Fibroblast of skin of right biceps (primary cell): ENCODE results near the gene ARRB1.

ENCODE experiments used
- DNase-seq: peaks from one replicate; pipeline ENCODE4 v3.0.0-alpha.2; 2013

ARRB1 gene

GRCh38 chr11:75272391-75272790, 79.1 kb downstream of the ARRB1 start:
- DNase-seq = no peak

- DNase-seq = no peak
Measured at GRCh38 chr11:75271730-75272129, 79.7 kb downstream of the ARRB1 start.

GRCh38 chr11:75270896-75271418, 80.5 kb downstream of the ARRB1 start:
- no peak for DNase-seq

GRCh38 chr11:75269896-75270295, 81.6 kb downstream of the ARRB1 start:
- DNase-seq = no peak

GRCh38 chr11:75269367-75269660, 82.1 kb downstream of the ARRB1 start:
- DNase-seq = no peak

GRCh38 chr11:75268626-75269366, 82.7 kb downstream of the ARRB1 start:
- no peak for DNase-seq

DNA sequence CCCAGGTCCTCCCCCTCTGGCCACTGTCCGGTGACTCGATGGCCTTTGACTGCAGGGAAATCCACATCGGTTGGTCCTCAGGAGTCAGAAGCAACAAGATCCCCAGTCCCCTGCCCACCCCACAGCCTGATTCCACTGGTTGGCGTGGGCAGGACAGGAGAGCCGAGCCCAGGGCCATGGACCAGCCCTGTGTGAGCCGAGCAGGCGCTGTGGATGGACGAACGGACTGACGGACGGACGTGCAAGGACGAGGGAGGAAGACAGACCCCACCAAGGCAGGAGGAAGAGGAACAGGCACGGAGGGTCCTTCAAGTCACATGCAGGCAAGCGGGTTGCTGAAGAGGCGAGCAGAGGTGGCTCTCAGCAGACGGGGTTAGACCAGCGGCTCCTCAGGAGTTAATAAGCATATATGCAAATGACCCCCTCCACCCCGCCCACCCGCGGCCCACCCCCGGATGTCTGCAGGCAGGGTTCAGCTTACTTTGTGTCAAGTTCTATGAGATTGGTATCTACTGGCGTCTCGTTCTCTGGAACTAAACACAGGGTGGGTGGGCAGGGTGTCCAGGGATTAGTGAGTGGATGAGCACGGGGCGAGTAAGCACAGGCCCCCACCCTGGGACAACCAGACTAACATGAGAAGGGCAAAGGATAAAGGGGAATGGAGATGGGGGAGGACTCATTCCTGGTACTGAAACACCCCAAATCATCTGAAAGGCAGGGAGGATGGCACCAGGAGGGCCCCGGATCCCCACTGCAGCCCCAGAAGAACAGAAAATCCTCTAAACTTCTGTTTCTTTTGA, 84.1 kb downstream of the ARRB1 start:
- no peak for DNase-seq

DNA sequence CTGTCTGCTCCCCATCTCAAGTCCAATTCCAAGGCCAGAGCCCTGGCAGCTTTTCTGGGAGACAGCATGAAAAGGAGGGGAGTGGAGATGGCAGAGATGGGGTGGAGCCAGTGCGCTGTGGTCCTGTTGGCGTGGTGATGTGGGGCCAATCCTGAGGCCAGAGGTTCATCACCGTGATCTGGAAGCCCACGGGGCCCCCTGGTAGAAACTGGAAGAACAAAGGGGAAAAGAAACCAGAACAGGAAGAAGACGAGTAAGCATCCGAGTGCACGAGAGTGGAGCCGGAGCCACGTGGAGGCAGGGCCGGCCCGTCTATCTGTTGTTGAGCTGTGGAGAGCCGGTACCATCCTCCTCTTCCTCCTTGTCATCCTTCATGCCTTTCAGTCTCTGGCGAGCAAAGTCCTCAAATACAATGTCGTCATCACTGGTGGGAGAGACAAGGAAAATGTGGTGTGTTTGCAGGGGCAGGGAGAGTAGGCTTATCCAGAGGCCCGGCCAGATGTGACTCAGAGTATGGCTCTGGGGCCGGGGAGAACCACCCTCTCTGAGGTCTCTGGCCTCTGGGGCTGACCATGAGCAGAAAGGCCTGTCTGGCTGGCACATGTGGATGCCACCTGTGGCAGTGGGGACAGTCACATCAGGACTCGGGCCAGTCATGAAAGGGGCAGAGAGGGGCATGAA, 85.5 kb downstream of the ARRB1 start:
- no peak for DNase-seq

- no peak for DNase-seq
Measured at GRCh38 chr11:75264971-75265370, 86.5 kb downstream of the ARRB1 start.

GRCh38 chr11:75264356-75264755, 87.1 kb downstream of the ARRB1 start:
- no peak for DNase-seq

DNA sequence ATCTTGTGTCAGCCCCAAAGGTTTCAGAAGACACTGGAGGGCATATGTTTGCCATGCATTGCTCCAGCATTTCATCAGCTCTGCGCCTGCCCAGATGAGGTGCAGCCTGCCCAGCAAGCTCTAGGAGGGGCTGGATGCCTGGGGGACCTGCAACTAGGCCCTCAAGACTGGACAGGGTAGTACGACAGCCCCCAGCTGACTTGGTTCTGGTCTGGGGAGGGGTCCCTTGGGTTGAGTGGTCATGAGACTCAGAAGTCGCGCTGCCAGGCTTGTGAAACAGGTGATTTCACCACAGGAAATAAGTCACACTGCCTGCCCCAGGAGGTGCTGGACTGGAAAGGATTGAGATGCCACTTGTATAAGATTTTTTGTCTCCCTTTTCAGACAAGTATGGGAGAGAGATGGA, 87.5 kb downstream of the ARRB1 start:
- no peak for DNase-seq

DNA sequence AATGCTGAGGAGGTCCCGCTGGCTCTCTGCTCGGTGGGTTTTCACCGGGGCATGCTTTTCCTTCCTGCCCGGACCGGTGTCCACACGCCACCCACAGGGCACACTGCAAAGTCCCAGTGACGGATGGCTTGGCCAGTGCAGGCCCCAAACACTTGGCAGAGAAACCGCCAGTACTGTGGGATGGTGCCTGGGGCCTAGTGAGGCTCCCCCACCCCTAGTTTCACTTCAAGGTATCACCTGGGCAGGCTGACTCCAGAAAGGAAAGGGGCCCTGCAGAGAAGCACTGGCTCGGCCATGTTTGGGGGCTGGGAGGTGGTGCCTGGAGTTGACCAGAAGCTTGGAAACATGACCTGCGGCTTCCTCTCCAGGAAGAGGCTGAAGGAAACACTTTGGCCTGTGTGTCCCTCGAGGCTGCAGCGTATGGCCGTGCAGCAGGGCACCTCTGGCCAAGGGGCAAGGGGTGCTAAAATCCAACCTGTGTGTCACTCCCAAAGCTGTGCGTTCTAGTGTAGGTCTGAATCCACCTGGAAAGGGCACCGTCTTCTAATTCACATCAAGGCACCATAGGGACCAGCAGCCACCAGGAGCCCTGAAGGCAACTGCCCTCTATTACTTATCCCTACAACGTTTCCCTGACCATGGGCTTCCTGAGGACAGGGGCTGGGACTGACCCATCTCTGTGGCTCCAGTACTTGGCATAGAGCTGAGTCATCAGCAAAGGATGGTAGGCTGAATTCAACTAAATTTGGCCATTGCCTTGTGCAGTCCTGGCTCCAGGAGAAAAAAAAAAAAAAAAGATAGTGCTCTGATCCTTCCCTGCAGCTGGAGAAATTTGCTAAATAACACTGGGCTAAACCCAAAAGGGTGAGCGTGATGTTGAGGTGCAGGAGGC, 88.3 kb downstream of the ARRB1 start:
- DNase-seq = no peak

DNA sequence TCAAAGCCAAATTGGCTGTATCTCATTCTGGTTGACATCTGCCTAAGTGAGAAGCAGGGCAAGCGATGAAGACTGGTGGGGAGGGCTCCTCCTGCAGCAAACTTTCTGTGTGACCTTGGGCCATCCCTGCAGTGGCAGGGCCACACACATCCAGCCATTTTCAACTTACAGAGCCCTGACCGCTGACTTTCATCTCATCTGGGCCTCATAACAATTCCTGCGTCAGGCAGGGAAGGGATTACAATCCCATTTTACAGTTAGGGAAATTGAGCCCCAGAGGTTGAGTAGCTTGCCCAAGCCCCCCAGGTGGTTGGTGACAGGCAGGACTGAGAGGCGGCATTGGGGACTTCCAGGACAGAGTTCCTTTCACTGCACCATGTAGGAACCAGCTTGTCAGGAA, 89.0 kb downstream of the ARRB1 start:
- no peak for DNase-seq

- DNase-seq = no peak
Measured at GRCh38 chr11:75261902-75262361, 89.5 kb downstream of the ARRB1 start.

- no peak for DNase-seq
Measured at GRCh38 chr11:75260396-75261170, 90.9 kb downstream of the ARRB1 start.

- no peak for DNase-seq
Measured at GRCh38 chr11:75254326-75254725, 97.1 kb downstream of the ARRB1 start.

GRCh38 chr11:75249704-75250103, 101.8 kb downstream of the ARRB1 start:
- no peak for DNase-seq

- no peak for DNase-seq
Measured at GRCh38 chr11:75248924-75249256, 102.6 kb downstream of the ARRB1 start.

- no peak for DNase-seq
Measured at GRCh38 chr11:75246671-75247350, 104.7 kb downstream of the ARRB1 start.

DNA sequence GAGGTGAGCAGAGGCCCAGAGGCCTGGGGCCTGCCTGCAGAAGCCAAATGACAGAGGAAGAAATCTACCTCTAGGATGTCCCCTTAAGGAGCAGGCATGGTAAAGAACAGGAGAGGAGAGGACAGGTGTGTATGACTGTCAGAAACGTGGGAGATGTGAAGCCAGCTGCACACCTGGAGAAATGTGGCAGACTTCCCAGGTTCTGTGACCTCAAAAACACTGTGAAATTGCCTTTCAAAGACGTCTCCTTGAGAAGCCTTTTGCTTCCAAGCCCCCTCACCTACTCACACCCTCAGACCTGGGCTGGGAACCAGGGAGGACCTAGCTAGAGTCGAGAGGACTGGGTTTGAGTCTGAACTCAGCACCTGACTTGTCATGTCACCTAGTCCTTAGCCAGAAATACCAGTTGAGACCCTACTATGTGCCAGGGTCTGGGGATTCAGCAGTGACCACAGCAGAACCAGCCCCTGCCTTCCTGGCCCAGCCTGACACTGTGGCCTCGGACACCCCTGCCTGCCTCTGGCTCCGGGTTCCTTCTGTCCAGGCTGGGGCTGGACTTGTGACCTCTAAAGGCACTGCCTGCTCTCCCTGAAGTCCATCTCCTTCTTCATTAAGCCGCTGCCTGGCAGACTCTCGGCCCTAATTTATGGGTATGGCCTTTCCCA, 105.3 kb downstream of the ARRB1 start:
- no peak for DNase-seq
